ENCODE measurements around the gene KDM3B. TPM values are rescaled to one million over a fixed set of nuclear protein-coding genes. Genes with fewer than 3 reads are reported as not detected.

The KDM3B gene
- total and polyA plus RNA-seq, 2 experiments from 2014 or later = 25.8 to 86.6 TPM

- H3K36me3 Mint-ChIP-seq (ENCODE audit: low read depth) = peaks cover 10% of the 10 kb centered on the region; the same call in 2 of the 3 replicates
- H3K4me3 Mint-ChIP-seq = no peak overlapping the region
- H3K27ac Mint-ChIP-seq = no peak overlapping the region
Measured at GRCh38 chr5:138372225-138372624, 19.7 kb downstream of the KDM3B start.

More at GRCh38 chr5:138372225-138372624, 19.7 kb downstream of the KDM3B start:
- Histone ChIP-seq H3K79me2 (replicated peaks; ENCODE audit: insufficient read depth) (peaks cover 62% of the 10 kb centered on the region), H3K9me2 (ENCODE audit: insufficient read depth) (no peaks in the 10 kb centered on the region), H4K20me1 (replicated peaks; ENCODE audit: insufficient read depth) (peaks cover 10% of the 10 kb centered on the region; the same call in 1 of the 2 replicates), H3K27ac (ENCODE audit: low read depth) (0 out of 2 replicates have a peak overlapping the region, but pooled peaks have one; percentile 19), H3K36me3 (ENCODE audit: insufficient read depth) (peaks cover 20% of the 10 kb centered on the region; the same call in 1 of the 2 replicates), H3K27me3 (ENCODE audit: insufficient read depth) (no peaks in the 10 kb centered on the region), H3K4me3 (no peak overlapping the region), H3K4me1 (ENCODE audit: insufficient read depth) (no peaks in the 10 kb centered on the region), H2AFZ (no peak overlapping the region), H3K4me2 (no peak overlapping the region), H3F3A (replicated peaks; ENCODE audit: low read depth) (no peaks in the 10 kb centered on the region)
- H3K4me1 Mint-ChIP-seq = no peaks in the 10 kb centered on the region; the same call in 2 of the 3 replicates
- DNase-seq (ENCODE audit: low spot score) = no peak
- H3K27me3 Mint-ChIP-seq (ENCODE audit: insufficient read depth, low read depth, poor library complexity) = peaks cover 2% of the 10 kb centered on the region
- no peak for ATAC-seq
- TF ChIP-seq CREB1 (CRISPR knock-in tag; IDR thresholded peaks at IDR 0.05; ENCODE audit: low read depth) (no peak), ZNF331 (CRISPR knock-in tag; IDR thresholded peaks at IDR 0.05; ENCODE audit: low read depth) (no peak), REST (IDR thresholded peaks at IDR 0.05; ENCODE audit: unreplicated experiment) (no peak), NANOG (IDR thresholded peaks at IDR 0.05; ENCODE audit: borderline replicate concordance) (no peak), CTCF (conservative IDR thresholded peaks at IDR 0.05; ENCODE audit: low read depth in 2 of 2) (no peak), EZH2 (IDR thresholded peaks at IDR 0.05; ENCODE audit: low read depth, unreplicated experiment) (no peak), ETS1 (IDR thresholded peaks at IDR 0.05) (no peak), ZNF462 (CRISPR knock-in tag; IDR thresholded peaks at IDR 0.05) (no peak), EZH2phosphoT487 (IDR thresholded peaks at IDR 0.05; ENCODE audit: unreplicated experiment) (no peak), POLR2AphosphoS5 (IDR thresholded peaks at IDR 0.05; ENCODE audit: low read depth) (no peak), JUNB (IDR thresholded peaks at IDR 0.05; ENCODE audit: unreplicated experiment) (no peak), ZNF114 (CRISPR knock-in tag; IDR thresholded peaks at IDR 0.05) (no peak), STAT1 (IDR thresholded peaks at IDR 0.05; ENCODE audit: unreplicated experiment) (no peak)
- no peaks in the 10 kb centered on the region for H3K9me3 Mint-ChIP-seq

Measured in GM23338 (cell line).